Measurements from ENCODE around the gene CREBBP.
"Not testable (repeated sequence)": the region's sequence is repeated elsewhere in the genome, so short reads cannot be mapped to it uniquely, and the experiment has no call there.

DNA sequence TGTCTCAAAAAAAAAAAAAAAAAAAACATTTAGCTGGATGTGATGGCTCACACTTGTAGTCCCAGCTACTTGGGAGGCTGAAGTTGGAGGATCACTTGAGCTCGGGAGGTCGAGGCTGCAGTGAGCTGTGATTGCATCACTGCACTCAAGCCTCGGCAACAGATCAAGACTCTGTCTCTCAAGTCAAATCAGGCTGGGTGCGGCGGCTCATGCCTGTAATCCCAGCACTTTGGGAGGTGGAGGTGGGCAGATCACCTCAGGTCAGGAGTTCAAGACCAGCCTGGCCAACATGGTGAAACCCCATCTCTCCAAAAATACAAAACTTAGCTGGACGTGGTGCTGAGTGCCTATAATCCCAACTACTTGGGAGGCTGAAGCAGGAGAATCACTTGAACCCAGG lies 31.2 kb upstream of the CREBBP start:
- TF ChIP-seq EP300 (IDR thresholded peaks at IDR 0.05), result not testable (repeated sequence)
- TF ChIP-seq, protein P1, sequence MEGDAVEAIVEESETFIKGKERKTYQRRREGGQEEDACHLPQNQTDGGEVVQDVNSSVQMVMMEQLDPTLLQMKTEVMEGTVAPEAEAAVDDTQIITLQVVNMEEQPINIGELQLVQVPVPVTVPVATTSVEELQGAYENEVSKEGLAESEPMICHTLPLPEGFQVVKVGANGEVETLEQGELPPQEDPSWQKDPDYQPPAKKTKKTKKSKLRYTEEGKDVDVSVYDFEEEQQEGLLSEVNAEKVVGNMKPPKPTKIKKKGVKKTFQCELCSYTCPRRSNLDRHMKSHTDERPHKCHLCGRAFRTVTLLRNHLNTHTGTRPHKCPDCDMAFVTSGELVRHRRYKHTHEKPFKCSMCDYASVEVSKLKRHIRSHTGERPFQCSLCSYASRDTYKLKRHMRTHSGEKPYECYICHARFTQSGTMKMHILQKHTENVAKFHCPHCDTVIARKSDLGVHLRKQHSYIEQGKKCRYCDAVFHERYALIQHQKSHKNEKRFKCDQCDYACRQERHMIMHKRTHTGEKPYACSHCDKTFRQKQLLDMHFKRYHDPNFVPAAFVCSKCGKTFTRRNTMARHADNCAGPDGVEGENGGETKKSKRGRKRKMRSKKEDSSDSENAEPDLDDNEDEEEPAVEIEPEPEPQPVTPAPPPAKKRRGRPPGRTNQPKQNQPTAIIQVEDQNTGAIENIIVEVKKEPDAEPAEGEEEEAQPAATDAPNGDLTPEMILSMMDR (IDR thresholded peaks at IDR 0.05), result not testable (repeated sequence)
